GM10847 (cell line): ENCODE results near the gene PTAFR.

Experiments used
- POLR2A ChIP-seq: IDR thresholded peaks from 2 replicates; pipeline ENCODE4 v1.6.1; 2011; ENCODE audit not compliant: insufficient read length; ENCODE audit errors: extremely low read depth

PTAFR gene

GRCh38 chr1:28139025-28139712 lies 37.3 kb downstream of the PTAFR start:
- no peak for TF ChIP-seq POLR2A

DNA sequence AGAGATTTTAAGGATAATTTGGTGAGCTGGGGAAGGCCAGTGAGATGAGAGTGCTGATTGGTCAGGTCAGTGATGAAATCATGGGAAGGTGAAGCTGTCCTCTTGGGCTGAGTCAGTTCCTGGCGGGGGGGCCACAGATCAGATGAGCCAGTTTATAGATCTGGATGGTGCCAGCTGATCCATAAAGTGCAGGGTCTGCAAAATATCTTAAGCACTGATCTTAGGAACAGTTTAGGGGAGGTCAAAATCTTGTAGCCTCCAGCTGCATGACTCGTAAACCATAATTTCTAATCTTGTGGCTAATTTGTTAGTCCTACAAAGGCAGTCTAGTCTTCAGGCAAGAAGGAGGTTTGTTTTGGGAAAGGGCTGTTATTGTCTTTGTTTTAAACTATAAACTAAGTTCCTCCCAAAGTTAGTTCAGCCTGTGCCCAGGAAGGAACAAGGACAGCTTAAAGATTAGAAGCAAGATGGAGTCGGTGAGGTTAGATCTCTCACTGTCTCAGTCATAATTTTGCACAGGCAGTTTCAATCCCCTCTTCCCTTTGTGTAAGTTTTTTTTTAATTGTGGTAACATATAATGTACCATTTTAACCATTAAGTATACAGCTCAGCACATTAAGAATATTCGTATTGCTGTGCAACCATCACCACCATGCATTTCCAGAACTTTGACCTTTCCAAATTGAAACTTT lies 39.4 kb downstream of the PTAFR start:
- TF ChIP-seq POLR2A: no peak

DNA sequence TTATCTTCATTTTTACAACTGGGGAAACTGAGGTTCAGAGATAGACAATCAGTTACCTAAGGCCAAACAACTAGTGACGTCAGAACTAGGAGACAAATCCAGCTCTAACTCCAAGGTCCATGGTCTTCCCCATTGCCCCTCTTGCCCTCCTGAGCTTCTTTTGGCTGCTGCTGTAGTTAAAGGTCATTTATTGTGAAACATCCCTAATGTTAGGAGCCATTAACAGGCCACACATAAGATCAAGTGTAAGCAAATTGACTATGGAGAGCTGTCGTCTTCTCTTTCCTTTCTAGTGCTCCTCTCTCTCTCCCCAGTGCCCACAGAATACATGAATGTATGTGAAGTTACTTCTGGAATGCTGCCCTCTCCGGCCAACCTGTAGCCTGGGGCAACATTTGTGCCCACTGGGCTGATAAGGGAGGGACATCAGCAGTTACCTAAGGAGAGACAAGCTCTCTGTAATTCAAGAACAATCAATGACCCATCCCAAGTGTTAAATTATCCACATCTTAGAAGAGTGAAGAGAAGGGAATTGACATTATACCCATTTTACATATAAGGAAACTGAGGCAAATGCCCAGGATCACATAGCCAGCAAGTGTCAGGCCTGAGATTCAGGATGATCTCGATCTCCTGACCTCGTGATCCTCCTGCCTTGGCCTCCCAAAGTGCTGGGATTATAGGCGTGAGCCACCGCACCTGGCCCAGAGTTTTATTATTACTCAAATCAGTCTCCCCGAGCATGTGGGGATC lies 40.1 kb downstream of the PTAFR start:
- TF ChIP-seq POLR2A: no peak

- no peak for TF ChIP-seq POLR2A
Measured at GRCh38 chr1:28135371-28136168, 40.9 kb downstream of the PTAFR start.

DNA sequence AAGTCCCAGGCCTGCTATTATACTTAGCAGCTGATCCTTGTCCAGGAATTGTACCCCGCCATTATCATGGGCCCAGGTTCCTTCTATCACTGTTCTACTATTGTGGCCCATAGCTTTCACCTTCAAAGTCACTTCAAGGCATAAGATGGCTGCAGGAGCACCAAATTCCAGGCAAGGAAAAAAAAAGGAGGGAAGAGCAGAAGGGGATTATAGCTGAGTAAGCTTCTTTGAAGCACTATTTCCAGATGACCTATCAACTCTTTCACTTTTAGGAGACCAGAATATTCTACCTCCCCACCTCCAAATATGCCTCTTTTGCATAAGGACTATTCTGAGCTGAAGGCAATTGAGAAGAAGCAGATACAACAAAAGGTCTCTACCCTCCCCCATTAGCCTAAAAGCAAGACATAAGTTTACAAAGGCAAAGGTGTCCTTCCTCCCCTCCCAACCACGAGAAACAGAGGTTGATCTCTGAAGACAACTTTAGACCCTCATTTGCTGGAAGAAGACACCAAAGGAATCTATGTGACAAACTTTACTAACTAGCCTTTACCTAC lies 41.8 kb downstream of the PTAFR start:
- TF ChIP-seq POLR2A: no peak

GRCh38 chr1:28132171-28133167 lies 44.0 kb downstream of the PTAFR start:
- no peak for TF ChIP-seq POLR2A

GRCh38 chr1:28130901-28131300 lies 45.6 kb downstream of the PTAFR start:
- no peak for TF ChIP-seq POLR2A

GRCh38 chr1:28129150-28129549 lies 47.3 kb downstream of the PTAFR start:
- TF ChIP-seq POLR2A: no peak

DNA sequence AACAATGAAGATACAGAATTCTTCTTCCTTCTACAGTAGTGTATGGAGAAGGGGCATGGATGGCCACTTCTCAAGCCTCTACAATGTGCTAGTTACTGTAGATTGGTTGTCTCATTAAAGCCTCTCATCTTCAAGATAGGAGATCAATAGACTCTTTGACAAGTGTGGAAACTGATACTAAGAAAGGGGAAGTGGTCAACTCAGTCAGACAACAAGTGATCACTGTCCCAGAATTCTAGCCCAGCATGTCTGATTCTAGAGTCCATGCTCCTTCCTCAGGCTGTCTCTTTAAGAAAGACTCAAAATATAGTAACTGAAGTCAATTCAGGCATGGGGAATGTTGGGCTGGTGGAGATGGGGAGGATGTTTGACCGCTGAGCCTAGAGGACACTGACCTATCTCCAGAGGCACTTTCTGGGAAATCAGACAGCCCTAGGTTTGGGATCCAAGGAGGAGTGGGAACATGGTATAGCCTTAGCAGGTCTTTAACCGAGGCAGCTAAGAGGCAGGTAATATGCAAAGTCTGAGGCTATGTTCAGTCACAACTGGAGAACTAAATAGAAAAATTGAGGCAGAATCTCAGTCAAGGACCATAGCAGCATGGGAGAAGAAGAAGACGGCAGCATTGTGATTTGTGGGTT lies 48.8 kb downstream of the PTAFR start:
- no peak for TF ChIP-seq POLR2A

DNA sequence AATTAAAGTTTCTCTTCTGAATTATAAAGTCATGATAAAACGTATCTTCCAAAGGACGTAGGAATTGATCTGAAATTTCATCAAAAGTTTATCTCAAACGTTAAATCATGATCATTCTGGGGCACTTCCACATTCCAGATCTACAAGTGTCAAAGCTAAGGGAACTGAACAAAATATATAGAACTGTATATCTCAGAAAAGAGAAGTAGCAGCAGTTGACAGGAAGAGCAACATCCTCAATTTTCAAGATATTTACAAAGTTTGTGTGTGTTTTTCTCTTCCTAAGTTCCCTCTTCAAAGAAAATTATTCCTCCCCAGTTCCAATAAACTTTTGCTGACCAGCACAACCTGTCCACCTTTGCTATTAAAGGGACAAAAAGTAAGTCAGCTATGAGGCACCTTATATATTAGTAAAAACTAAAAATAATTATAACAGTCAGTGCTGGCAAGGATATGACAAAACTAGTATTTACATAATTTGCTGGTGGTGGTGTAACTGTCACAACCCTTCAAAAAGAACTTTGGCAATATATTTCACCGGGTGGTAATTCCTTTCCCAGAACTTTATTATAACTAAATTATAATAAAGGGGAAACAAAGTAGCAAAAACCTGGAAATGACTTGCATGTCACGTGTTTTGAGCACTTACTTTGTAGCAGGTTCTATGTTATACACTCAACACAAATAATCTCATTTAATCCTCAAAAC lies 49.6 kb downstream of the PTAFR start:
- TF ChIP-seq POLR2A: no peak

- no peak for TF ChIP-seq POLR2A
Measured at GRCh38 chr1:28126212-28126611, 50.3 kb downstream of the PTAFR start.

DNA sequence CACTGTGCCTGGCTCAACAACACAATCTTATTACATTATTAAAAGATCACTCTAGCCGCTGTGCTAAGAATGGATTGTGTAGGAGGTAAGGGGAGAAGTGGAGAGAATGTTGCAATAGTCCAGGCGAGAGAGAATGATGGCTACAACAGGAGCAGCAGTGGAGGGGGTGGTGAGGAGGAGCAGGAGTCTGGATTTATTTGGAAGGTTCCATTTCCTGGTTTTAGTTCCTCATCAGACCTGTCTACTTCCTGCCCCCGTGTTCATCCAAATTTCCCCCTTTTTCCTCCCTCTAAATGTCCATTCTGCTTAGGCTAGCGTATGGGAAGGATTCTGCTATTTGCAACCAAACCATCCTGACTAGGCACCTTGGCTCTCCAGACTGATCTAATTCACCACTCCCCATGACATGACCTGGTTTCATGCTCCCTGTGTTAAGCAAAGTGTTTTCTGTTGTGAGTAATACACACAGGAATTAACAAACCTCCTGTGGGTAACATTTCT lies 53.0 kb downstream of the PTAFR start:
- TF ChIP-seq POLR2A: no peak

DNA sequence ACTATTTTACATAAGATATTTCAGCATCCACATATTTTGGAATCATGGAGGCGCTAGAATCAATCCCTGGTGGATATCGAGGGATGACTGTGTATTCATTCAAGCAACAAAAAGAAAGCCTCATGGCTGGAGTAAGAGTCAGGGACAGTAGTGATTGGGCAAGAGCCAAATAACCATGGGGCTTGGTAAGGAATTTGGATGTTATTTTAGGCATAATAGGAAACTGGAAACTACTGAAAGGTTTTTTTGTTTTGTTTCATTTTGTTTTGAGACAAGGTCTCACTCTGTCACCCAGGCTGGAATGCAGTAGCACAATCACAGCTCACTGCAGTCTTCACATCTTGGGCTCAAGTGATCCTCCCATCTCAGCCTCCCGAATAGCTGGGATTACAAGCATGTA lies 54.3 kb downstream of the PTAFR start:
- TF ChIP-seq POLR2A: no peak
